ENCODE data around the gene SPEG. TPM values are rescaled to one million over a fixed set of nuclear protein-coding genes. Genes with fewer than 3 reads are reported as not detected.

The SPEG gene
- total RNA-seq: under 1 TPM; under 0.01 to 0.33 TPM

DNA sequence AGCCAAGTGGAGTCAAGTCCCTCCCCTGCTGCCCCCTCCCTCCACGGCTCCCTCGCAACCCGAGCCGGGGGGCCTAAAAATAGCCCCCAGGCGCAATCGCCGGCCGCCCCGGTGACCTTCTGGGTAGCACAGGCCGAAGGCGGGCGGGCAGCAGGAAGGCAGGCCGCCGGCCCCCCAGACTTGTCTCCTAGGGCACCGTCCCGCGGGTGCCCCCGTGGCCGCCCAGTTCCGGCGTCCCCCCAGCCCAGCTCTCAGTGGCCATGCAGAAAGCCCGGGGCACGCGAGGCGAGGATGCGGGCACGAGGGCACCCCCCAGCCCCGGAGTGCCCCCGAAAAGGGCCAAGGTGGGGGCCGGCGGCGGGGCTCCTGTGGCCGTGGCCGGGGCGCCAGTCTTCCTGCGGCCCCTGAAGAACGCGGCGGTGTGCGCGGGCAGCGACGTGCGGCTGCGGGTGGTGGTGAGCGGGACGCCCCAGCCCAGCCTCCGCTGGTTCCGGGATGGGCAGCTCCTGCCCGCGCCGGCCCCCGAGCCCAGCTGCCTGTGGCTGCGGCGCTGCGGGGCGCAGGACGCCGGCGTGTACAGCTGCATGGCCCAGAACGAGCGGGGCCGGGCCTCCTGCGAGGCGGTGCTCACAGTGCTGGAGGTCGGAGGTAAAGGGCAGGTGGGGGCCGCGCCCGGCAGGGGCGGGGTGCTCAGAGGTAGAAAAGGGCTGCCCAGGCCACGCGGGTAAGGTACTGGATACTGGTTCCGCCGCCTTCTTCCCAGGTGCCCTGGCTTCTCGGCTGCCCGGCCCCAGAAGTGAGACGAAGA is at the start of gene SPEG:
Gene SPEG, plus strand, starts transcription at position 126 of the 808 bp plus-strand sequence. Its CDS starts 135 bp downstream, at position 261.

DNA sequence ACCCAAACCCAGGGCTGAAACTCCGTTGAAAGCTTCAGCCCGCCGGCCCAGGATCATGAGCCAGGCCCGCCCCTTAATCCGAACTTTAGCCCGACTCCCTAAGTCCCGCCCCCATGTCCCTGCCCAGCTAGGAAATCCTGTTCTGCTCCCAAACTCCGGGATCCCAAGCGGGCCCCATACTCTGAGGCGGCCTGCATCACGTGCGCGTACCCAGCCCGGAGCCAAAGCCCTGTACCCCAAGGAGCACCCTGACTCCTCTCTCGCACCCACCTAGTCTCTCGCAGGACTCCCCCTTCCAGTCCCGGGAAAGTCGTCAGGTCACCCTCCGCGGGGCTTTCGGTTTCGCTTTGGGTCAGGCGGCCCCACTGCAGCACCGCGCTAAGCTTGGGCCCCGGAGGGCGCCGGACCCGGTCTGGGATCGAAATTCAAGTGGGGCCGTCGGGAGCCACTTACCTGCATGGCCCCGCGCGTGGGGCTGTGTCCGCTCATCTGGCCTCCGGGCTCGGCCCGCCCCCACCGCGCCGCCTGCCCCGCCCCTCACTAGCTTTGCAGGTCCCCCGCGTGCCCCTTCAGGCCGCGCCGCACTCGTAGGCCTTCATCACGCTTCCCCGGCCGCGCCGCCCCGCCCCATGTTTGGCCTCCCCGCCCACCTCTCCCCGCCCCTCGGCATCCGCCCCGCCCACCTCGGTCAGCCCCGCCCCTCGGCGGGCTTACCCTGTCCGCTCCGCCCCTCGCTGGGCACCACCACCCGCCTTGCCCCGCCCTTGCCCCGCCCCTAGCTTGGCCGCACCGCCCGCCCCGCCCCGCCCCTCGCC is 47.1 kb upstream of the SPEG start, which contains the start of gene DNPEP:
Gene DNPEP, minus strand, starts transcription at position 607 of the 815 bp plus-strand sequence. Its CDS starts 118 bp downstream, at position 489.

DNA sequence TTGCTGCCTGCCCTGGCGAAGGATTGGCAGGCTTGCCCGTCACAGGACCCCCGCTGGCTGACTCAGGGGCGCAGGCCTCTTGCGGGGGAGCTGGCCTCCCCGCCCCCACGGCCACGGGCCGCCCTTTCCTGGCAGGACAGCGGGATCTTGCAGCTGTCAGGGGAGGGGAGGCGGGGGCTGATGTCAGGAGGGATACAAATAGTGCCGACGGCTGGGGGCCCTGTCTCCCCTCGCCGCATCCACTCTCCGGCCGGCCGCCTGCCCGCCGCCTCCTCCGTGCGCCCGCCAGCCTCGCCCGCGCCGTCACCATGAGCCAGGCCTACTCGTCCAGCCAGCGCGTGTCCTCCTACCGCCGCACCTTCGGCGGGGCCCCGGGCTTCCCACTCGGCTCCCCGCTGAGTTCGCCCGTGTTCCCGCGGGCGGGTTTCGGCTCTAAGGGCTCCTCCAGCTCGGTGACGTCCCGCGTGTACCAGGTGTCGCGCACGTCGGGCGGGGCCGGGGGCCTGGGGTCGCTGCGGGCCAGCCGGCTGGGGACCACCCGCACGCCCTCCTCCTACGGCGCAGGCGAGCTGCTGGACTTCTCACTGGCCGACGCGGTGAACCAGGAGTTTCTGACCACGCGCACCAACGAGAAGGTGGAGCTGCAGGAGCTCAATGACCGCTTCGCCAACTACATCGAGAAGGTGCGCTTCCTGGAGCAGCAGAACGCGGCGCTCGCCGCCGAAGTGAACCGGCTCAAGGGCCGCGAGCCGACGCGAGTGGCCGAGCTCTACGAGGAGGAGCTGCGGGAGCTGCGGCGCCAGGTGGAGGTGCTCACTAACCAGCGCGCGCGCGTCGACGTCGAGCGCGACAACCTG is 16.3 kb upstream of the SPEG start, which contains the start of gene DES:
Gene DES, plus strand, starts transcription at position 223 of the 857 bp plus-strand sequence. Its CDS starts 86 bp downstream, at position 309.

DNA sequence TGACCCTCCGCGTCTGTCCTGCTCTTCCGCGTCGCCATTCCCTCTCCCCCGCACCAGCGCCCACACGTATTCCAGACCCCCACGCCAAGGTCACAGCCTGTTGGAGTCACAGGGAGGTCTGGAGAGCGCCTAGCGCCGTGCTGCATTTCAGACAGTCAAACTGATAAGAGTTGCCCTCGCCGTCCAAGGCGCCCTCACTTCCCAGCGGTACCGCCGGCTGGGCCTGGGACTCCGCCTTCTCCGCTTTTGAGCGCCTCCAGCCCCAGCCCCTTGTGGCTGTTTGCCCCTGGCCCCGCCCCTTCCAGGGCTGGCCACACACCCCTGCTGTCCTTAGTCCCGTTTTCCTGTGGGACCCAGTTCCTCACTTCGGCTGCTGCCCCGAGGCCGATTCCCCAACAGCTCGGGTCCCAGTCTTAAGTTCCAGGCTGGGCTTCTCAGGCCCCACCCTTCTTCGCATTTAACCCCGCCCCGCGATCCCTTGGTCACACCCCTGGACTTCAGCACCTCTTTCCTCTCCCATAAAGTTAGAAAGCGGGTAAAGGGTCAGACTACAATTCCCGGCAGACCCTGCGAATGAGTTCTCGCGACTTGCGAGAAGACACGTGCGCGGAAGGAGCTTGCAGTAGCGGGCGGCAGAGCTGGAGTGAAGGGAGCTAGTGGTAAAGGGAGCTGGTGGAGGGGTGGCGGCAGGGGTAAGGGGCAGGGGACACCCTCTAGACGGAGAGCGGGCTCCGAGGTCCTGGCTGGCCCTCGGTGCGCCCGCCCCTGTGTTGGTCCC is 63.8 kb downstream of the SPEG start, which contains the start of gene GMPPA:
Gene GMPPA, plus strand, starts transcription at position 612 of the 778 bp plus-strand sequence. CDS start 1,085 bp downstream, outside the sequence.

DNA sequence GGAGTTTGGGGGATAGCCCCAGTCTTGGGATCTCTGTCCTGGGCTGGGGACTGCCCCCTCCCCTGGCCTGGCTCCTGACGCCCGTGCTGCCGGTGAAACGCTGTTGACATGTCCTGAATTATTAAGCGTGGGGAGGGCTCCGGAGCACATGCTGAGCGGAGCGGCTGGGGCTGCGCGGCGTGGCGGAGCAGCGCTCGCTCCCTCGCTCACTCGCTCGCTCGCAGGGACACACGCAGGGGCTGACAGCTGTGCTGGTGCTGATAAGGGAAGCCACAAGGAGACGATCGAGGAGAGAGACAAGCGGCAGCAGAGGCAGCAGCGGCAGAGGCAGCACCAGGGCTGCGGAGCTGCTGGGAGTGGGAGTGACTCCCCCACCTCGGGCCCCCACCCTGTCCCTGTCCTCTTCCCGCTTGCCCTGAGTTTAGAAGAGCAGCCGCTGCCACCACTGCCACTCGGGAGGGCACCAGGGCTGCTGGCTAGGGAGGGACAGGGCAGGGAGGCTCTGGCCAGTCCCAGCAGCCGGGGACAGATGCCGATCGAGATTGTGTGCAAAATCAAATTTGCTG is 79.6 kb downstream of the SPEG start, which contains the start of gene ASIC4:
Gene ASIC4, plus strand, starts transcription at position 287 of the 566 bp plus-strand sequence. Its CDS starts 243 bp downstream, at position 530.

DNA sequence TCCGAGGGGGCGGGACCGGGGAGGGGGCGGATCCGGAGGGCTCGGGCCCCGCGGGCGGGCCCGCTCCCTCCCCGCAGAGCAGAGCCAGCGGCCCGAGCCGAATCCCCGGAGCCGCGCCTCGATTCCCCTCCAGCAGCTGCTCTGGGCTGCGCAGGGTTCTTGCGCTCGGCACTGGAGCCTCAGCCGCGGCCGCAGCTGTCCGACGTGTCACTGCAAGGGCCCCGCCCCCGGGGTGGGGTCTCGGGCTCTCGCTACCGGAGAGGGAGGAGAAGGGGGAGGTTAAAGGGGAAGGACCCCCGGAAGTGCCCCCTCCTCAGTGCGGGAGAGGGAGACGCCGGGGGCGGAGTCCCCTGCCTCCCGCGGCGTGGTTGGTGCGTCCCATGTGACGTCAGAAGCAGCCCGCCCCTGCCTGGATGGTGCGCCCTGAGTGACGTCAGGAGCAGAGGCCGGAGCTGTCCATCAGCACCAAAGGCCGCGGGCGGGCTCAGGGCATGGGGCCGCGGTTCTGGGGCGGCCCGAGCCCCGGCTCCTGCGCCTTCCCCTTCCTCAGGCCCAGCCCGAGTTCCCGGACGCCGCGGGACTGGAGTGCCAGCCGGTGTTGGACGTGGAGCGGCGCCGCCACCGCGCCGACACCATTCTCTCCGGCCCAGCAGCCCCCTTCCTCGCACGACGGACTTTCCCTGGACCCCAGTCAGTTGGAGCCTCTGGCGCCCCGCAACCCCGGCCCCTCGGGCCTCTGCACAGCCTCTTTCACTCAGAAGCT is 109.1 kb downstream of the SPEG start, which contains the start of the genes CHPF and TMEM198:
Gene CHPF, minus strand, starts transcription at position 214 of the 763 bp plus-strand sequence. CDS start 271 bp downstream, outside the sequence.
Gene TMEM198, plus strand, starts transcription at position 433 of the 763 bp plus-strand sequence. CDS start 700 bp downstream, outside the sequence.

Other genes starting within 250 kb of the SPEG start
- 10 to 100 TPM; 13.7 to 24.8 TPM for gene ZFAND2B, start 228.1 kb upstream of the SPEG start, total RNA-seq
- 10 to 100 TPM; 44.7 to 90.9 TPM for gene ABCB6, start 215.9 kb upstream of the SPEG start, total RNA-seq
- 10 to 100 TPM; 54.7 to 63.6 TPM for gene ATG9A, start 205.2 kb upstream of the SPEG start, total RNA-seq
- gene ANKZF1, start 205.0 kb upstream of the SPEG start, total RNA-seq: 10 to 100 TPM; 12.7 to 22.0 TPM
- gene GLB1L, start 189.4 kb upstream of the SPEG start, total RNA-seq: 10 to 100 TPM; 16.0 to 16.2 TPM
- 10 to 100 TPM; 23.3 to 36.5 TPM for gene STK16, start 189.4 kb upstream of the SPEG start, total RNA-seq
- gene TUBA4B, start 181.6 kb upstream of the SPEG start, total RNA-seq: not detected
- gene TUBA4A, start 180.9 kb upstream of the SPEG start, total RNA-seq: 1 to 10 TPM; 2.1 to 3.0 TPM
- gene DNAJB2, start 155.5 kb upstream of the SPEG start, total RNA-seq: 10 to 100 TPM; 25.3 to 37.9 TPM
- 1 to 10 TPM in 1 of 2 donors, under 1 TPM in 1; 0.33 to 1.0 TPM for gene PTPRN, start 125.4 kb upstream of the SPEG start, total RNA-seq
- gene RESP18, start 102.1 kb upstream of the SPEG start, total RNA-seq: not detected
- gene DNPEP, start 46.9 kb upstream of the SPEG start, total RNA-seq: 10 to 100 TPM; 70.2 to 72.6 TPM
- gene DES, start 16.5 kb upstream of the SPEG start, total RNA-seq: not detected
- 10 to 100 TPM; 36.8 to 58.3 TPM for gene GMPPA, start 64.0 kb downstream of the SPEG start, total RNA-seq
- gene ASIC4, start 79.6 kb downstream of the SPEG start, total RNA-seq: not detected
- gene CHPF, start 109.0 kb downstream of the SPEG start, total RNA-seq: 100 to 1,000 TPM; 219 to 234 TPM
- 1 to 10 TPM; 4.3 to 6.5 TPM for gene TMEM198, start 109.2 kb downstream of the SPEG start, total RNA-seq
- 10 to 100 TPM; 52.6 to 55.7 TPM for gene OBSL1, start 136.7 kb downstream of the SPEG start, total RNA-seq
- gene INHA, start 137.5 kb downstream of the SPEG start, total RNA-seq: under 1 TPM in 1 of 2 donors, not detected in 1; 0.34 TPM
- 10 to 100 TPM; 15.0 to 19.6 TPM for gene STK11IP, start 163.0 kb downstream of the SPEG start, total RNA-seq
- 1 to 10 TPM; 3.3 to 4.1 TPM for gene SLC4A3, start 192.8 kb downstream of the SPEG start, total RNA-seq